H54 (cell line): Measurements from ENCODE around the gene IRF8.

Experiments
- DNase-seq: peaks from one replicate; pipeline ENCODE4 v3.0.0; 2011; ENCODE audit warnings: low spot score, mixed read lengths; ENCODE audit not compliant: insufficient read length
- FAIRE-seq: peaks from 3 replicates; lab custom pipeline; 2011; peaks lifted over from hg19 to GRCh38; lab: Jason Lieb, UNC
- POLR2A ChIP-seq: IDR thresholded peaks from 2 replicates; pipeline ENCODE4 v1.6.1; 2011; ENCODE audit warnings: low read depth, mild to moderate bottlenecking, low read length

IRF8 gene

GRCh38 chr16:85961988-85962915 lies 63.3 kb downstream of the IRF8 start:
- no peak for FAIRE-seq

GRCh38 chr16:85963753-85964285 lies 64.9 kb downstream of the IRF8 start:
- no peak for FAIRE-seq
- TF ChIP-seq POLR2A: no peak

More at GRCh38 chr16:85961988-85962915, 63.3 kb downstream of the IRF8 start:
- DNase-seq: no peak
- no peak for TF ChIP-seq POLR2A

GRCh38 chr16:85965125-85965524 lies 66.2 kb downstream of the IRF8 start:
- FAIRE-seq (no peak), DNase-seq (no peak)
- no peak for TF ChIP-seq POLR2A

More at GRCh38 chr16:85963753-85964285, 64.9 kb downstream of the IRF8 start:
- no peak for DNase-seq

GRCh38 chr16:85967111-85967510 lies 68.1 kb downstream of the IRF8 start:
- TF ChIP-seq POLR2A: no peak
- no peak for DNase-seq
- FAIRE-seq: no peak

GRCh38 chr16:85968041-85968920 lies 69.3 kb downstream of the IRF8 start:
- DNase-seq: no peak
- no peak for TF ChIP-seq POLR2A
- FAIRE-seq: no peak

GRCh38 chr16:85969159-85969558 lies 70.2 kb downstream of the IRF8 start:
- FAIRE-seq (no peak), DNase-seq (no peak)
- no peak for TF ChIP-seq POLR2A

GRCh38 chr16:85969591-85969990 lies 70.6 kb downstream of the IRF8 start:
- no peak for FAIRE-seq
- DNase-seq: no peak
- TF ChIP-seq POLR2A: no peak

- no peak for TF ChIP-seq POLR2A
- FAIRE-seq: no peak
These were observed 71.2 kb downstream of the IRF8 start for GRCh38 chr16:85970016-85970733.

GRCh38 chr16:85970738-85971137 lies 71.8 kb downstream of the IRF8 start:
- DNase-seq: no peak
- FAIRE-seq: no peak
- no peak for TF ChIP-seq POLR2A

More at GRCh38 chr16:85970016-85970733, 71.2 kb downstream of the IRF8 start:
- DNase-seq: no peak
